GM19025 (cell line): ENCODE data around the gene P2RY6.
"Not testable (repeated sequence)": the region's sequence is repeated elsewhere in the genome, so short reads cannot be mapped to it uniquely, and the experiment has no call there.

ENCODE experiments used
- ATAC-seq: cut with Tn5 transposase; IDR thresholded peaks from one replicate; pipeline ENCODE4 v1.9.1; 2021; ENCODE audit warnings: mild to moderate bottlenecking, low read depth, moderate library complexity; ENCODE audit not compliant: unreplicated experiment

Gene P2RY6

DNA sequence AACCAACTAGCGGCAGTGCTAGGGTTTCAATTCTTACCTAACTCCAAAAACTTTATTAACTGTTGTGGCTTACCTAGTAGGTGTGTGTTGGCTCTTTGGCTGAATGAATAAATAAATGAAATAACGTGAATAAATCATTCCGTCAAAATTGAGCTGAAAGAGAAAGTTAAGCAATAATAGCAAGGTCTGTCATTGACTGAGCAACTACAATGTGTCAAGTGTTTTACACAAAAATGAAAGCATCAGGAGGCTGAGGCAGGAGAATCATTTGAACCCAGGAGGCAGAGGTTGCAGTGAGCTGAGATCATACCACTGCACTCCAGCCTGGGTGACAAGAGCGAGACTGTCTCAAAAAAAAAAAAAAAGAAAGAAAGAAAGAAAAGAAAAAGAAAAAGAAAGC is 2.1 kb downstream of the P2RY6 start:
- not testable (repeated sequence) for ATAC-seq

DNA sequence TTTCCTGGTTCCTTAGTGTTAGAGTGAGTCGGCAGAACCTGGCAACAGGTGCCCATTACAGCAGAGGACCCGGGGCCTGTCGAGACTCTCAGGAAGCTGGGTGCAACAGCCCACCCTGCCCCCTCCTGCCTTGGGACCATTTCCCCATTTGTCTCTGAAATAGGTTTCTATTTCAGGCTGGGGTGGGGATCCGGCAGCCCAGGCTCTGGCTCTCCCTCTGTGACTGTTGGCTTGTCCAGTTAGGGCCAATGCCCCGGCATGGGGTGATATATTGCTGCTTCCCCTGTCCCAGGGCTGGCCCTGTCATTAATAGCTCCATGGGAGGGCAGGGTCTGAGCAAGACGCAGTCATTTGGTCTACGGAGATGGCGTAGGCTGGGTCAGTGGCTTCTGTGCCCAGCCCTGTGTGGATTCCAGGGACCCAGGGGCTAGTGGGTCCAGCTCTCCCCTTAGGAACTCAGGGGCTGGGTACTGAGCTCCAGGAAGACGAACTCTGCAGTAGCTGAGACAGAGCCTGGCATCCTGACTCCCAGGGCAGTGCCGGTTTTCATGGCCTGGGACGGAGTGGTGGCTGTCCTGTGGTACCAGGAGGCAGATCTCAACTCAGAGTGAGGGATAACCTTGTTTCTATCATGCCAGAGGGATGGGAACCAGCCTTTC is 2.7 kb downstream of the P2RY6 start:
- no peak for ATAC-seq

- ATAC-seq, result no peak
Measured at GRCh38 chr11:73275381-73275750, 3.2 kb downstream of the P2RY6 start.

- no peak for ATAC-seq
Measured at GRCh38 chr11:73277467-73277866, 5.3 kb downstream of the P2RY6 start.

GRCh38 chr11:73280626-73281025 is 8.5 kb downstream of the P2RY6 start:
- no peak for ATAC-seq

GRCh38 chr11:73281201-73281741 is 9.1 kb downstream of the P2RY6 start:
- no peak for ATAC-seq

- no peak for ATAC-seq
Measured at GRCh38 chr11:73281796-73282660, 9.9 kb downstream of the P2RY6 start.

DNA sequence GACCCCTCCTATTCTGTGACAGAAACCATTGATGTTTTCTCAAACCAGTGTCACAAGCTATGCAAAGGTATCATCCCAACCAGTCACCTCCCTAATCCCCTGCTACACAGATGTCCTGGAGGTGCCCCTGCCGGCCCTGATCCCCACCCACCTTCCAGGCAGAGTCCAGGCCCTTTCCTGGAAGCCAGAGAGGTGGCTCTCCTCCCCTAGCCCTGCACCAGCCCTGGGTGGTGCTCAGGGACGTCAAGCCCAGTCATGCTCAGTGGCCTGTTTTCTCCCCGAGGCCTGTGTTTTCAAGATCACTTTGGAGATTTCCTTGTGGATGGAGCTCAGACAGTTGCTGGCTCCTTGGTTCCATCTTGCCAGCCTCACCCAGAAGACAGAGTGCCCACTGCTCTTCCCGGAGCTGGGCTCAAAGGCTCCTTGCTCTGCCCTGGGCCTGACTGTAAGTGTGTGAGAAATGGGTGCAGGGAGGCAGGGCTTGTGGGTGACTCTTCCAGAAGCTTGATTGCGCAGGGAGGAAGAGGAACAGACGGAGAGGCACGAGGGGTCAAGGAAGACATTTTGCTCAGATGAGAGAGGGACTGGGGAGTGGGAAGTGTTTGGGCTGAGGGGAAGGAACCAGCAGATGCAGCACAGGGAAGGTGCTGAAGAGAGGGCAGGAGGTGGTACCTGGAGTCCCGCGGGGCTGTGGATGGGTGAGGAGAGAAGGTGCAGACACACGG is 11.3 kb downstream of the P2RY6 start:
- no peak for ATAC-seq

GRCh38 chr11:73284106-73284505 is 12.0 kb downstream of the P2RY6 start:
- ATAC-seq, result no peak

GRCh38 chr11:73285721-73286120 is 13.6 kb downstream of the P2RY6 start:
- no peak for ATAC-seq

- no peak for ATAC-seq
Measured at GRCh38 chr11:73286240-73286810, 14.2 kb downstream of the P2RY6 start.

DNA sequence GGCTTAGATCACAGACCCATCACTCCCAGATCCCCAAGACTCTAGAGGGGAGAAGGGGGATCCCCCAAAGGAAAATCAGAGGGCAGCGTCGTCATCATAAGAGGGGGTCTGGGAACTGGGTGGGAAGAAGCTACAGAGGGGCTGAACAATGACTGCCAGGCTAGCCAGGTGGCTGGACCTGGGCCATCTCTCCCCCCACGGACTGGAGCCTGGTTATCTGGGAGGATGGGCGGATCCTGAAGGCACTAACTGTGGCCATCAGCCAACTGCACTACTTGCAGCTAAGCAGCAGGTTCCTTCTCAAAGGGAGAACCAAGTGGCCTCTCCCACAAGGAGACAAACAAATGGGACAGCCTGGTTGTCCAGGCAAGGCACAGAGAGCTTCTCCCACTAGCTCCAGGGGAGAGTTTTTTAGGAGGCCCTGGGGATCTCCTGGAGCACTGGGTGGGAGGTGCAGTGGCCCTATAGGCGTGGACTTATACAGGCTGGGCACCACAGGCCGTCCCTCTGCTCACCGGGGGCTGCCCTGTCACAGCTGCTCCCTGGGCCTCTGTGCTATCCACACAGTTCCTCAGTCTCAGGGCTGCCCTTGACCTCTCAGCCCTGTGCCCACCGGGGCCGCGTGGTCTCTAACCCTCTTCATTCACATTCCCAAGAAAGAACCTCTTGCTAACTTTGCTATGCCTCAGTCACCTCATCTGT is 15.4 kb downstream of the P2RY6 start:
- ATAC-seq, result no peak

DNA sequence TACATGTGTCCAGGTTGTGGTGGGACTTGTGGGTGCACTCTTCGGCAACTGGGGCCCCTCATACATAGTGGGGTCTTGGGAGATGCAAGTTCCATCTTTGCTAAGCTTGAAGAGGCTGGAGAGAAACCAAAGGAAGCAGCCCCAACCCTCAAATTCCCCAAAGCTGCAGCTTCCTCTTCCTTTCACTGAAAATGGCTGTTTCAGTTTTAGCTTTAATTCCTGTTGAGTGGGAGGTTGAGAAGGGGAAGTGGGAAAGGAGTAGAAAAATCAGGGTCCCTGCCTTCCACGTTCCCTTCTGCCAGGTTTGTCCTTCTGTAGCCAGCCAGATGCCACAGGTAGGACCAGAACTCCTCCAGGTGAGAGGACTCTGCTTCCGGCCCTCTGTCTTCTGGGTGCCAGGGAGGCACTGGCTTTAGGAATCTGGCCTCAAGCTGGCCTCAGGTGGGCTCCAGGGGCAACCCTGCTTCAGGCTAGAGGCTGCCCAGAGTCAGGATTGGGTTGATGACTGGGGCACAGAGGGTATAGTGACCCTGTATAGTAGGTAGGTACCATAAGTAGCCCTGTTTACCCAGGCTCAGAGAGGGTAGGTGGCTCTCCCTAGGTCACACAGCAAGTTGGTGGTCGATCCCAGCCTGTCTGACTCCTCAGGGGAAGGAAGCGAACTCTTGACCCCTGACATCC is 16.2 kb downstream of the P2RY6 start:
- no peak for ATAC-seq

DNA sequence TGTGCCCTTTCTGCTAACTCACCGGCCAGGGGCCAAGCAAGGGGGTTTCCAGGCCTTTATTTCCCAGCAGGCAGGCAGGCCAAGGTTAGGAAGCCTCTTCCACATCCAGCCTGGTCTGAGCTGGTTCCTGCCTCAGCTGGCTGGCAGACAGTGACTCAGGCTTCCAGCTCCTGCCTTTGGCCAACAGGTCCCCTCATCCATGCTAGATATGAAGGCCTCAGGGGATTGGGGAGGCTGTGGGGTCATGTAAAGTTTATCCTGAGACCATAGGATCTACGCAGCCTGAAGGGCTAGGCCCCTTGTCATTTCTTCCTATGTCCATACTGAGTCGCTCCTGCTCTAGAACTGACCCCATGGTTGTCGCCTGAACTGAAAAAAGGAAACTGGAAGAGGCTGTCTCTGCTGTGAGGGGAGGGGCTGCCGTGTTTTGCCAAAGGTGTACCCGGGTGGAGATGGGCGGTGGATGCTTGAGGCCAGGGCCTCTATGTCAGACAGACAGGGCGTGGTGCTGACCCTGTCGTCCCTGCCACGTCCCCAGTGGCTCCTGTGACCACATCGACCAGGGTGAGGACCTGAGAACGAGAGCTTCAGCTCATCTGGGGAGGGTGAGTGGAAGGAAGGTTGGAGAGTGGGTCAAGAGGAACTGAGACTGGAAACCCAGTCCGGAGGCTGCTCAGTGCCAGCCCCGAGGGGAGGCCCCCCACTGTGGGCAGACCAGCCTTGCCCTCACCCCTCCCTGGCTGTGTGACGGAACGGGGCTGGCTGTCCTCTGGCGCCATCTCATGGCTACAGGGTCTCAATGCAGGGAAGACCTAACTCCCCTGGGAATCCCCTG is 17.0 kb downstream of the P2RY6 start:
- ATAC-seq, result peak; percentile 79

GRCh38 chr11:73290536-73290935 is 18.4 kb downstream of the P2RY6 start:
- no peak for ATAC-seq

DNA sequence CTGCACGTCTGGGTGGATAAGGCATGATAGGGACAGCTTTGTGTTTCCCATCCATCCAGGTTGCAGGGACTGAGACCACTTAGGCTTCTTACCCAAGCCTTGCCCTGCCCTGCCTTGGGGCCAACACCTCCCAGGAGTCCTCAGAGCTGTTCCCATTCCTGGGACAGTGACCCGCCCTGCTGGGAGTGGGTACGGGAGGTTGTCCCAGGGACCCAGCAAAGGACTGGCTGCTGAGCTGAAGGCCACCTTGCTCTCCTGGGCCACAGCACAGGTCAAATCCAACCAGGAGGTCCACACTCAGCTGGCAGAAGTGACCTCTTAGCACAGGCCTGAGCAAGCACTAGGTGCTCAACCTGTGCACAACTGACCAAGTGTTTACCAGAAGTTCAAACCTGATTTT is 19.1 kb downstream of the P2RY6 start:
- ATAC-seq, result no peak

DNA sequence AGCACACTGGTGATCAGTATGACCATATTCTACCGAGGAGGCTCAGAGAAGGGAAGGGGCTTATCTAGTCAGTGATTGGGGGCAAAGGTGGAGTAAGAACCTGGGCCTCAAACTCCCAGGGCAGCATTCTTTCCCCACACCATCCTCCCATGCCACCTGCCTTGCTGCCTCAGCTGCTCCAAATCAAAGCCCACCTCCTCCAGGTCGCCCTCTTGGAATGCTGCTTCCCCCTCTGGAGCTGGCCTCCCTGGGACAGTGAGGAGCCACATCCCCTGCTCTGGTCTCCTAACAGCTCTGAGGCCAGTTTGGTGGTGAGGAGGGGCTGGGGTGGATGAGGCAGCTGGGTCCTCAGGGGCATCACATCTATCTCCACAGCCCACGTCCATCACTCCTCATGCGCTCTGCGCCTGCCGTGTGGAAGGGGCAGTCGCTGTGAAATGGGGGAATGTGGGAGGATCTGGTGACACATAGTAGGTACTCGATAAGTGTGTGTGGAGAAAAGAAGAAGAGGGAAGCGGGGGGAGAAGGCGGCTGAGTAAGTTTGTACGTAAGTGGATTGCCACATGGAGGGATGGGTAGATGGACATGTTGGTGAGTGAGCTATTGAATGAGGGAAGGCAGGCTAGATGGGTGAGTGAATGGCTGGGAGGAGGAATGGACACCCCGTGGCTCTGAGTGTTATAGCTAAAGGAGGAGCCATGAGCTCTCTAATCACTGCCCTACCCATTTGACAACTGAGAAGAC is 19.8 kb downstream of the P2RY6 start:
- ATAC-seq, result no peak

GRCh38 chr11:73292525-73292894 is 20.4 kb downstream of the P2RY6 start:
- no peak for ATAC-seq
